WI38 (cell line): ENCODE measurements around the gene TAF11L4.
"Not testable (repeated sequence)": the region's sequence is repeated elsewhere in the genome, so short reads cannot be mapped to it uniquely, and the experiment has no call there.

Source experiments
- H3K4me3 ChIP-seq: 2 replicates; pipeline ENCODE4 v1.5.1; 2011; ENCODE audit warnings: low read depth, mild to moderate bottlenecking, control low read depth, low read length
- TF ChIP-seq, protein P1 (sequence below): IDR thresholded peaks from 2 replicates; pipeline ENCODE4 v1.5.1; 2012; ENCODE audit warnings: low read depth, mild to moderate bottlenecking, control low read depth, low read length

Gene TAF11L4

DNA sequence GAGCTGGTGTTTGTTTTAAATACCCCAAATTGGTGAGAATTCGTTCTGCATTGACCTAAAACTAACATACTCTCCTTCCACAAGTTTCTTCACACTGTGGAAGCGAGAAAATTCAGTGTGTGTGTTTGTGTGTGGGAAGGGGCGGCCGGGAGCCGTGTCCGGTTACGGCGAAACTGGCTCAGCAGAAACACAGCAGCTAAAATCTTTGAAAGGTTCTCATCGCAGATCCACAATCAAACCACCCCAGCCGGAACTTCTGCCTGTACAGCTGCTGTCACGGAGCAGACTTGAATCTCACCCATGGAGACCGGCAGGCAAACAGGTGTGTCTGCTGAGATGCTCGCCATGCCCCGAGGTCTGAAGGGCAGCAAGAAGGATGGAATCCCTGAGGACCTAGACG lies at the start of gene TAF11L4:
Gene TAF11L4, plus strand, starts transcription at position 301 of the 400 bp plus-strand sequence.
- H3K4me3 ChIP-seq, result not testable (repeated sequence)

DNA sequence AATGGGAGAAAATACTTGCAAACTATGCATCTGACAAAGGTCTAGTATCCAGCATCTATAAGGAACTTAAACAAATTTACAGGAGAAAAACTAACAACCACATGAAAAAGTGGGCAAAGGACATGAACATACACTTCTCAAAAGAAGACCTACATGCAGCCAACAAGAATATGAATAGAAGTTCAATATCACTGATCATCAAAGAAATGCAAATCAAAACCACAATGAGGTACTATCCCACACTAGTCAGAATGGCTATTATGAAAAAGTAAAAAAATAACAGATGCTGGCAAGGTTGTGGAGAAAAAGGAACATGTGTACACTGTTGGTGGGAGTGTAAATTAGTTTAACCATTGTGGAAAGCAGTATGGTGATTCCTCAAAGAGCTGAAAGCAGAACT lies 46.5 kb upstream of the TAF11L4 start:
- not testable (repeated sequence) for H3K4me3 ChIP-seq

DNA sequence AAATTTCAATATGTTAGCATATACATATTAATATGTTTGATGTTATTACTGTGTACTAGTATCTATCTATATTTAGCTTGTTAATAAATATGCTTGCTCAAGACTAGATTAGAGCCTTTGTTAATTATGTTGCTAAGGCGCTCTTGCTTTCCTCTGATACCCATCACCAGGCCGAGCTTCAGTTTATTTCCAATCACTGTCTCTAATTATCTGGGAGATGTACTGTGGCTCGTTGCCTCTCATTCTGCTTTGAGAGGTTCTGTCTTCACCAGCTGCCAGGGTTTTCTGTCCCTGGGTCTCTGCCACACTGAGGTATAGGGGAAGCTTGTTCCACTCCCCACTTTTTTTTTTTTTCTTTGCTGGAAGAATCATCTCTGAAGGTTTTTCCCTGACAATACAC lies 44.6 kb upstream of the TAF11L4 start:
- TF ChIP-seq, protein P1, sequence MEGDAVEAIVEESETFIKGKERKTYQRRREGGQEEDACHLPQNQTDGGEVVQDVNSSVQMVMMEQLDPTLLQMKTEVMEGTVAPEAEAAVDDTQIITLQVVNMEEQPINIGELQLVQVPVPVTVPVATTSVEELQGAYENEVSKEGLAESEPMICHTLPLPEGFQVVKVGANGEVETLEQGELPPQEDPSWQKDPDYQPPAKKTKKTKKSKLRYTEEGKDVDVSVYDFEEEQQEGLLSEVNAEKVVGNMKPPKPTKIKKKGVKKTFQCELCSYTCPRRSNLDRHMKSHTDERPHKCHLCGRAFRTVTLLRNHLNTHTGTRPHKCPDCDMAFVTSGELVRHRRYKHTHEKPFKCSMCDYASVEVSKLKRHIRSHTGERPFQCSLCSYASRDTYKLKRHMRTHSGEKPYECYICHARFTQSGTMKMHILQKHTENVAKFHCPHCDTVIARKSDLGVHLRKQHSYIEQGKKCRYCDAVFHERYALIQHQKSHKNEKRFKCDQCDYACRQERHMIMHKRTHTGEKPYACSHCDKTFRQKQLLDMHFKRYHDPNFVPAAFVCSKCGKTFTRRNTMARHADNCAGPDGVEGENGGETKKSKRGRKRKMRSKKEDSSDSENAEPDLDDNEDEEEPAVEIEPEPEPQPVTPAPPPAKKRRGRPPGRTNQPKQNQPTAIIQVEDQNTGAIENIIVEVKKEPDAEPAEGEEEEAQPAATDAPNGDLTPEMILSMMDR, result no peak
- no peak overlapping the region for H3K4me3 ChIP-seq

DNA sequence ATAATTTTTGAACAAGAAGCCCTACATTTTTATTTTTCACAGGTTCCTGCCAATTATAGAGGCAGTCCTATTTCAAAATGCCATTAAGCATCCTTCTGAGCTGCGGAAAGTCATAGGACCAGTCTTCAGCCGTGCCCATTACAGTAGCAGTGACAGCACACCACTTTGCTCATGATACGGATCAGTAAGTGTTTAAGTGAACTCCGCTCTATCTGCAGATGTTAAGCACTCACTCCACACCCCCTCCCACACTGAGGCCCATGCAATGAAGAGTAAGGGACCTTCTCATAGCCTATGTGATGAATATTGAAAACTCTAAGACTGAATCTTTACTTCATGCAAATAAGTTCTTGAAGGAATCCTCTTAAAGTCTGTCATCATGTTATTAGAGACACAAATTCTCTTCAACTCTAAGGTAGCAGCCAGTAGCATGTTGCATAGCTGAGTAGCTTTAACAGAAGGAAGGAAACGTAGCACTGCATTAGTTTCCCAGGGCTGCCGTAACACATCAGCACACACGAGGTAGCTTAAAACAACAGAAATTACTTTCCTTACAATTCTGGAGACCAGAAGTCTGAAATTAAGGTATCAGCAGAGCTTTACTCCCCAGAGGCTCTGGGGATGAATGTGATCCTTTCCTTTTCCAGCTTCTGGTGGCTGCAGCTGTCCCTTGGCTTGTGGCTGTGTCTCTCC lies 43.9 kb upstream of the TAF11L4 start:
- TF ChIP-seq, protein P1, result no peak
- no peak overlapping the region for H3K4me3 ChIP-seq

DNA sequence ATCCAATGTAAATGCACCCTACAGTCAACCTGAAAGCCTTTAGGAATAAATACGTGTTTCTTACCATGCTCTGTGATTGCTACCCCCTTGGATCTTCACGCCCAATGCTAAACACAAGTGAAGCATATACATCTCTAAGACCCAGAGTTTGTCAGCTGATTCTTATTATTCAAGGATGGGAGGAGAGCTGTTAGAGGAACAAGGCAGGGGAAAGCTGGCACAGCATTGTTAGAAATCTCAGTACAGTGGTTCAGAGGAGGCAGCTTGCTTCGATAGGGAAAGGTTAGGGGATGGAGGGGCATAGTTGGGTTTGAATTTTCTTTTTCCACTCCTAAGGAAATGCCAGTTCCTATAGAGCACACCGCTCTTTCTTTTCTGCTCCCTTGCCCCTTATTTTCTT lies 40.2 kb upstream of the TAF11L4 start:
- H3K4me3 ChIP-seq, result no peak overlapping the region
- TF ChIP-seq, protein P1, result no peak

DNA sequence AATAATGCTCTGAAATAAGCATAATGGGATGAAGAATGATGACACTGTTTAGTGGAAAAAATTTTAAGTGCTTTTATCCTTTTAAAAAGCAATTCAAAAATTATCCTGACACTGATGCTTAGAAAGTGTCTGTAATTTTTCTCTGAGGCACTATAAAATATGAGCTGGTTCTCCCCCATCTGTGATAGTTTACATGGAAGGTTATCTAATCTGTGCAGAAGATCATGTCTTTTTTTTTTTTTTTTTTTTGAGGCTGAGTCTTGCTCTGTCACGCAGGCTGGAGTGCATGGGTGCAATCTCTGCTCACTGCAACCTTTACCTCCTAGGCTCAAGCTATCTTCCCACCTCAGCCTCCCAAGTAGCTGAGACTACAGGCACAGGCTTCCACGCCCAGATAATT lies 38.8 kb upstream of the TAF11L4 start:
- TF ChIP-seq, protein P1, result no peak
- no peak overlapping the region for H3K4me3 ChIP-seq

DNA sequence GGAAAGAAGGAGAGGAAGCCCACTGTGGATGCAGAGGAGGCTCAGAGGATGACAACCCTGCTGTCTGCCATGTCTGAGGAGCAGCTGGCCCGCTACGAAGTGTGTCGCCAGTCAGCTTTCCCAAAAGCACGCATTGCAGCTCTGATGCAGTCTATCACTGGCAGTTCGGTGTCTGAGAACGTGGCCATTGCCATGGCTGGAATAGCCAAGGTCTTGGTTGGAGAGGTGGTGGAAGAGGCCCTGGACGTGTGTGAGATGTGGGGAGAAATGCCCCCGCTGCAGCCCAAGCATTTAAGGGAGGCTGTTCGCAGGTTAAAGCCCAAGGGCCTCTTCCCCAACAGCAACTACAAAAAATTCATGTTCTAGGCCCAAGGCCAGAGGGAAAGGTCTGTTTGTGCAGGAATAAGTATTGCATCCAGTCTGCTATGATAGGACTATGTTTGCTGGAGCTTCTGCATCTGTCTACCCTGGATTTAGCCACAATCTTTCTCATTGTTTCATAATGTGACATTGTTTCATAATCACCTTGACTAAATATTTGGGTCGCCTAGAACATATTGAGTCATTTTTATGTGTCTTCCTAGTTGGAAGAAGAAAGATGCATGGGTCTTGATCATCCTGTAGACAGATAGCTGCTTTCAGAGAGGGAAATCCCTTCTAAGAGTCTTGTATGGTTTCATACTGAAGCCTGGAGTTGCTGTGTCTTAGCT lies 35.0 kb upstream of the TAF11L4 start:
- H3K4me3 ChIP-seq, result not testable (repeated sequence)

DNA sequence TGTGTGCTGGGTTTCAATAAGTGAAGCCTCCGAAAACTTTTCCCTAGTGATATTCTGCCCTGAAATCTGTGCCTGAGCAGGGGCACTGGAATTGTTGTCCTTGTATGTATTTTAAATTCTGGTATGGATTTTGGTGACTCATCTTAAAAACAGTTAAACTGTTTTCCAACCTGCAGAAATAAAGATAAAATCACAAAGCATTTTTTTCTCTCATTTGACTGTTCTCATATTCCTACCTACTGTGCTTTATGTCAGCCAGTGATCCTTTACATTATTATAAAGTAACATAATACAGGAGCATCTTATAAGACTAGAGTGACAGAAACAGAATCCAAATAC lies 34.5 kb upstream of the TAF11L4 start:
- H3K4me3 ChIP-seq, result no peak overlapping the region
- TF ChIP-seq, protein P1, result no peak

DNA sequence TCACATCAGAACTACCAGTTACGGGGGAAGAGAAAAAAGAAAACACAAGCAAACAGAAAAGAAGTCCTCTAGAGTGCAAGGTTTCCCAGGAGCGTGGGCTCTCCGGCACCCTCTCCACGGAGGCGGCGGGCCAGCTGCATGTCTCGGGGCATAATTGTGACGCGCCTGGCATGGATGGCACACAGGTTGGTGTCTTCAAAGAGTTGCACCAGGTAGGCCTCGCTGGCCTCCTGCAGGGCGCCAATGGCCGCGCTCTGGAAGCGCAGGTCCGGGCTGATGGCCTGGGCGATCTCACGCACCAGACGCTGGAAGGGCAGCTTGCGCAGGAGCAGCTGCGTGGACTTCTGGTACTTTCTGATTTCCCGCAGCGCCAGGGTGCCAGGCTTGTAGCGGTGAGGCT lies 30.3 kb upstream of the TAF11L4 start:
- not testable (repeated sequence) for H3K4me3 ChIP-seq
